Calu3 (cell line): Measurements from ENCODE around the gene MICAL3. TPM values are rescaled to one million over a fixed set of nuclear protein-coding genes. Genes with fewer than 3 reads are reported as not detected.

Experiments
- BruUV-seq: library from RNA; stranded (reverse); fragments of 400-500 nt; replicated peaks from 2 replicates; lab custom pipeline; 2021; lab: Mats Ljungman, UMichigan
- CTCF ChIA-PET: fragments of 300-600 bp; sonication (Branson Sonifier 250); formaldehyde crosslinking; loops from one replicate; lab custom pipeline; 2022; ENCODE audit warnings: antibody characterized with exemption; lab: Charles Lee
- DNase-seq: peaks from one replicate; pipeline ENCODE4 v3.0.0; 2022
- H3K27ac Mint-ChIP-seq: one replicate; pipeline ENCODE4 v1.8.0; 2022; ENCODE audit warnings: mixed read lengths; ENCODE audit not compliant: unreplicated experiment
- H3K27me3 Mint-ChIP-seq: one replicate; pipeline ENCODE4 v1.8.0; 2022; ENCODE audit warnings: mixed read lengths; ENCODE audit not compliant: unreplicated experiment
- H3K36me3 Mint-ChIP-seq: one replicate; pipeline ENCODE4 v1.8.0; 2022; ENCODE audit warnings: mild to moderate bottlenecking, moderate library complexity, mixed read lengths; ENCODE audit not compliant: insufficient read depth, unreplicated experiment
- H3K4me1 Mint-ChIP-seq: one replicate; pipeline ENCODE4 v1.8.0; 2022; ENCODE audit warnings: mild to moderate bottlenecking, low read depth, mixed read lengths; ENCODE audit not compliant: unreplicated experiment
- H3K4me3 Mint-ChIP-seq: one replicate; pipeline ENCODE4 v1.8.0; 2022; ENCODE audit warnings: mild to moderate bottlenecking, low read depth, moderate library complexity, mixed read lengths; ENCODE audit not compliant: unreplicated experiment
- H3K9me3 Mint-ChIP-seq: one replicate; pipeline ENCODE4 v1.8.0; 2022; ENCODE audit warnings: low read depth, mixed read lengths; ENCODE audit not compliant: unreplicated experiment
- intact Hi-C: fragments of 100-400 bp; cut with micrococcal nuclease; formaldehyde crosslinking; loops from one replicate; pipeline ENCODE4 v1.10.0; 2022; ENCODE audit not compliant: unreplicated experiment
- total RNA-seq: library from RNA; stranded (reverse); gene quantifications from 2 replicates; pipeline ENCODE4 v1.2.3, GENCODE V29; 2022
- TF ChIP-seq, protein P1 (sequence below): fragments of 200-600 bp; IDR thresholded peaks from one replicate; pipeline ENCODE4 v1.8.0; 2022; ENCODE audit warnings: antibody characterized with exemption; ENCODE audit not compliant: unreplicated experiment

The MICAL3 gene
- total RNA-seq, 1 experiment from 2014 or later, result 60.6 TPM

DNA sequence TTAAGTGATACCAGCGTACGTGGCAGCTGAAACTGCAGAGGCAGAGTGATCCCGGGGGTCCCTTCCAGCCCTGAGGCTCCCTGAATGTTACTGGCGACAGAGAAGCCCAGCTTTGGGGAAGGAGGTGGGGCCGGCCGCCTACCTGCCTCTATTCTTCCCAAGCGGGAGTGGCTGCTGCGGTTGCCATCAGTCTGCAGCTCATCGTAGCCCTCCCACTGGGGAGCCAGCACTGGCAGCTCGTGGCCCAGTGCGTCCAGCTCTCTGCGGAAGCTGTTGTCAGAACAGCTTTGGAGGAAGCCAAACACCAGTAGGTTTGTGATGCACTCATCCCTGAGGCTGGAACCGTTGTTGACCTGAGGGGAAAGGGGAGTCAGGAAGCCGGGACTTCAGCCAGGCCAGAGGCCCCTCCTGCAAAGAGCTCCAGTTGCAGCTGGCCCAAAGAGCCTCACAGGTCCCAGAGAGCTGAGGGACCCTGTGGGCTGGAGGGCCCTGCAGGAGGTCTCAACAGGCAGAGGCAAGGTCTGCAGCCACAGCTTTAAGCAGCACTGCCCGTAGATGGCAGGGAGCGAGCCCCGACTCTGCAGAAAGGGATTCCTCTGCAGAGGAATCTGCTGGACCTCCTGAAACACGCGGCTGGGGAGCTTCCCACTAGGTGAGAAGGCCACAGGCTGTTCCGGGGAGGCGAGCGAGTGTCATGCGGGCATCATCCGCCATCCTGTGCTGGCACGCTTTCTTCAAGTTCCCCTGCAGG lies 280.5 kb downstream of the MICAL3 start:
- DNase-seq, result no peak
- Mint-ChIP-seq H3K4me3 (no peak overlapping the region), H3K4me1 (peaks cover 6% of the 10 kb centered on the region), H3K9me3 (no peaks in the 10 kb centered on the region), H3K36me3 (peaks cover 24% of the 10 kb centered on the region), H3K27ac (no peak overlapping the region), H3K27me3 (no peaks in the 10 kb centered on the region)
- CTCF ChIA-PET, result interaction anchor here (1.0 to 3.1 kb wide), 3 partner anchors 12 to 60 kb away, joined by 4 to 68 read pairs (median 4); no protein-coding TSS in a partner anchor
- intact Hi-C loops, result loop anchor here (2.0 kb wide), 1 partner anchor 37 kb away; no protein-coding TSS in a partner anchor
- no TSS peak for BruUV-seq
- TF ChIP-seq, protein P1, sequence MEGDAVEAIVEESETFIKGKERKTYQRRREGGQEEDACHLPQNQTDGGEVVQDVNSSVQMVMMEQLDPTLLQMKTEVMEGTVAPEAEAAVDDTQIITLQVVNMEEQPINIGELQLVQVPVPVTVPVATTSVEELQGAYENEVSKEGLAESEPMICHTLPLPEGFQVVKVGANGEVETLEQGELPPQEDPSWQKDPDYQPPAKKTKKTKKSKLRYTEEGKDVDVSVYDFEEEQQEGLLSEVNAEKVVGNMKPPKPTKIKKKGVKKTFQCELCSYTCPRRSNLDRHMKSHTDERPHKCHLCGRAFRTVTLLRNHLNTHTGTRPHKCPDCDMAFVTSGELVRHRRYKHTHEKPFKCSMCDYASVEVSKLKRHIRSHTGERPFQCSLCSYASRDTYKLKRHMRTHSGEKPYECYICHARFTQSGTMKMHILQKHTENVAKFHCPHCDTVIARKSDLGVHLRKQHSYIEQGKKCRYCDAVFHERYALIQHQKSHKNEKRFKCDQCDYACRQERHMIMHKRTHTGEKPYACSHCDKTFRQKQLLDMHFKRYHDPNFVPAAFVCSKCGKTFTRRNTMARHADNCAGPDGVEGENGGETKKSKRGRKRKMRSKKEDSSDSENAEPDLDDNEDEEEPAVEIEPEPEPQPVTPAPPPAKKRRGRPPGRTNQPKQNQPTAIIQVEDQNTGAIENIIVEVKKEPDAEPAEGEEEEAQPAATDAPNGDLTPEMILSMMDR, result no peak

DNA sequence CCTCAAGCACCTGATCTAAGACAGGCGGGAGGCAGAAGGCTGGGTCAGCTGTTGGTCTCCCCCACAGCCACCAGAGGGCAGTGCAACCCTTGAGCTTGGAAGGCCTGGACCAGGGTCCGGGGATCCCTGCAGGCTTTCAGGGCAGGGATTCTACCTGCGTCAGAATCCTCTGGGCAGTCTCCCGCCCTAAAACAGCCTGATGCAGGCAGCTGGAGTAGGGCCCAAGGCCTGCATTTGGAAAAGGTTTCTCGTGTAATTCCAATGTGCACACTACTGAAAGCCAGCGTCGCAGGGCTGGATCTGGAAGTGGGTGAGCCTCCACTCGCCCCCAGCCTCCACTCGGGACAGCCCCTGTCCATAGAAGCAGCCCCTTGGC lies 281.8 kb downstream of the MICAL3 start:
- CTCF ChIA-PET, result interaction anchor here (0.7 to 3.1 kb wide), 11 partner anchors 11 to 184 kb away, joined by 3 to 68 read pairs (median 4); no protein-coding TSS in a partner anchor
- H3K27me3 Mint-ChIP-seq, result no peaks in the 10 kb centered on the region
- no peak overlapping the region for H3K27ac Mint-ChIP-seq
- intact Hi-C loops, result loop anchor here (2.0 kb wide), 1 partner anchor 38 kb away; no protein-coding TSS in a partner anchor
- H3K4me1 Mint-ChIP-seq, result peaks cover 6% of the 10 kb centered on the region
- TF ChIP-seq, protein P1, result peak; percentile 90
- DNase-seq, result peak; percentile 84
- BruUV-seq, result no TSS peak
- H3K9me3 Mint-ChIP-seq, result no peaks in the 10 kb centered on the region
- no peak overlapping the region for H3K4me3 Mint-ChIP-seq
- H3K36me3 Mint-ChIP-seq, result peaks cover 27% of the 10 kb centered on the region

DNA sequence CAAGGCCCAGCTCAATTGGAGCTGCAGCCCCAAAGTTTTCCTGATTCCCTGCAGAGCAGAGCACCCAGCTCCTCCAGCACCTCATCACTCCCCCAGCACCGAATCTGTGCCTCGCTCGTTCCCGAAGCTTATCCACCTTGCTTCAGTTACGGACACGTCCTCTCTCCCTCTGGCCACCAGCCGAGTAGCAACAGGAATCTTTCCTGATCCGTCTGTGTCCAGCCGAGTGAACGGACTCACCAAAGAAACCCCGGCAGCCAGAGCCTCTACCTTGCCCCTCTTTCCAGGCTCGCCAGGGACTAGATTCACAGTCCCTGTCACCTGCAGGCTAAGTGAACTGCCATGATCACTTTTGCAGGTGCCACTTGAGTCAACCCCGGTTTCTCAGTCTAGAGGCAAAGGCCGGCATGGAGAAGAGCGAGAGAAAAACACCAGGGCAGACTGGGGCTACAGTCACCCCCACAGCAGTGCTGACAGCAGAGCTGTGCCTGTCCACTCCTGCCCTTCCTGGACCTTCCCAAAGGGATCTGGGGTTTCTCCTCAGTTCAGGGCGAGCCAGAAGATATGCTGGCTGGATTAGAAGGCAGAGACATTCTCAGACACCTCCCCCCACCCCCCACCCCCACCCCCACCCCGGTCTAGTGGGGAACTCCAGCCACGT lies 282.4 kb downstream of the MICAL3 start:
- Mint-ChIP-seq H3K4me1 (peaks cover 6% of the 10 kb centered on the region), H3K4me3 (no peak overlapping the region), H3K36me3 (peaks cover 32% of the 10 kb centered on the region), H3K9me3 (no peaks in the 10 kb centered on the region), H3K27me3 (no peaks in the 10 kb centered on the region), H3K27ac (no peak overlapping the region)
- TF ChIP-seq, protein P1, result no peak
- DNase-seq, result no peak
- BruUV-seq, result no TSS peak
- CTCF ChIA-PET, result interaction anchor here (0.7 to 3.1 kb wide), 12 partner anchors 10 to 184 kb away, joined by 3 to 68 read pairs (median 4); no protein-coding TSS in a partner anchor
- intact Hi-C loops, result loop anchor here (2.0 kb wide), 1 partner anchor 39 kb away; no protein-coding TSS in a partner anchor

DNA sequence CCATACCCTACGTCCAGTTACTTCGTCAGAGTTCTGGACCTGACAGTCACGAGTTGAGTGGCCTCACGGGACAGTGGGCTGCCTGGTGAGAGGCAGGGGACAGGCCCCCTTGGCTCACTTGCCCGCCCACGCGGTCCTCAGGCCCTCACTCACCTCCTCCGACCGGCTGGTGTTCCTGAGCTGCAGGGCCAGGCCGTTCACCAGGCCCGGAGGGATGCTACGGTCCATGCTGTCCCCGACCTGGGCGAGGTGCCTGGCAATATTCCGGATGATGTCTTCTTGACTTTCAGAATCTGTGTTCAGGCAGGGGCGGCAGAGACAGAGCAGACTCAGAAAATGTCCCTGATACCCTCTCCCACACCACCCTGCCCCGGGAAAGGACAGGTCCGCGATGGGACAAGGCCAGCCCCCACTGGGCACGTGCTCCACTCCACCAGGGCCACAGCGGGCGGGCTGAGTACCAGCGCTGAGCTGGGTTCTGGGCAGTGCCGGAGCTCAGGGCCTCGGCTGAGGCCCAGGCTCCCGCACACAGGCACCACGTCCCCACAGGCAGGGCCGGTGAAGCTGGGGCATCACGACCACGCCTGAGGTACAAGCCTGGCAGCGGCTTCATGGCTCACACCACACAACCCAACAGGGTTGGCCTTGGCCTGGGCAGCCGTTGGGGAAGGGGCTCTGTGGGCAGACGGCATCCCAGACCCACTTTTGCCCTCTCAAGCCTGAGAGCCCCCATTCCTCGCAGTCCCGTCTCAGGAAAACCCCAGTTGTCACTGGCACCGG lies 285.0 kb downstream of the MICAL3 start:
- Mint-ChIP-seq H3K4me3 (no peak overlapping the region), H3K27me3 (no peaks in the 10 kb centered on the region), H3K9me3 (no peaks in the 10 kb centered on the region), H3K36me3 (peaks cover 35% of the 10 kb centered on the region), H3K27ac (peak overlapping the region; percentile 15), H3K4me1 (no peaks in the 10 kb centered on the region)
- BruUV-seq, result no TSS peak
- TF ChIP-seq, protein P1, result no peak
- intact Hi-C loops, result no loop called here
- no peak for DNase-seq
- CTCF ChIA-PET, result interaction anchor here (0.6 to 2.8 kb wide), 3 partner anchors 46 to 1303 kb away, joined by 3 to 9 read pairs (median 6); no protein-coding TSS in a partner anchor
